ENCODE results near the gene STK10.

Gene STK10

GRCh38 chr5:172141949-172142319, 46.1 kb downstream of the STK10 start:
- DNase-seq: no peak

- no peak for DNase-seq
Measured at GRCh38 chr5:172140866-172141265, 47.2 kb downstream of the STK10 start.

- DNase-seq: no peak
Measured at GRCh38 chr5:172140120-172140519, 47.9 kb downstream of the STK10 start.

GRCh38 chr5:172137046-172137445, 51.0 kb downstream of the STK10 start:
- no peak for DNase-seq

GRCh38 chr5:172133359-172134029, 54.5 kb downstream of the STK10 start:
- peak; percentile 97 for DNase-seq

DNA sequence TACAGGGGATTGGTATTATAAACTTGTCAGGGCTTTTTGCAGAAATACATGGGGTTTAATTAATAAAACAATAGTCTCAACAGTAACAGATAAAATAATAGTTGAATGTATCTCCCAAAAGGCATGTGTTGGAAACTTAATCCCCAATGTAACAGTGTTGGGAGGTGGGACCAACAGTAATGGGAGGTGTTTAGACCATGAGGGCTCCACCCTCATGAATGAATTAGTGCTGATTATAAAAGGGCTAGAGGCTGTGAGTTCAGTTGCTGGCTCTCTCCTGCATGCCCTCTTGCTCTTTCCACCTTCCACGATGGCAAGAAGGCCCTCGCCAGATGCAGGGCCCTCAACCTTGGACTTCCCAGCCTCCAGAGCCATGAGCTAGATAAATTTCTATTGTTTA, 56.3 kb downstream of the STK10 start:
- no peak for DNase-seq

DNA sequence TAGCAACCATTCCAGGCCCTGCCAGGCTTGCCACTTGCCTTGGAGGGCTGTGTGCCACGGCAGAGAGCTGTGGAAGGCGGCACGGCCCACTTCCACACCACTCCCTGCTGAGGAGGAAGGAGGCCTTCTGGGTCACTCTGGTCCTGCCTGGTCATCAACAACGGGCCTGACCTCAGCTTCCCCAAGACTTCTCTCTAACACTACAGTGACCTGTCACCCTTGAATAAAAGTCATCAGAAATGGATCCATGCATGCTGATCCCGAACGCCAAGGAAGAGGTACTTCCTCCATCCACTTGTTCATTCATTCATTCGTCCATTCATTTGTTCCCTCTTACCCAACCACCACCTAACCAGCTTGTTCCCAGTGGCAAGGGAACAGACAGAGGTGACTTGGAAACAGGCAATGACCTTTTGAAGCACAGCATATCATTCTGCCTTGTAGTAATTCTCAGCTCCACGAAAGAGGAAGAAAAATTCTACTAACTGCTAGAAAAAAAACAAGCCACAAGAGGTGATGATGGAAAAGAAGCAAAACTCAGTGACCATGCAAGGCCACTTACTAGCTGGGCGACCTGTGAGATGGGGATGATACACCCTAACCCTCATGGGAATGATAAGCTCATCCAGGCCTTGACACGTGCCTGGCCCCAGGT, 58.6 kb downstream of the STK10 start:
- DNase-seq: no peak

- no peak for DNase-seq
Measured at GRCh38 chr5:172127581-172127980, 60.4 kb downstream of the STK10 start.

DNA sequence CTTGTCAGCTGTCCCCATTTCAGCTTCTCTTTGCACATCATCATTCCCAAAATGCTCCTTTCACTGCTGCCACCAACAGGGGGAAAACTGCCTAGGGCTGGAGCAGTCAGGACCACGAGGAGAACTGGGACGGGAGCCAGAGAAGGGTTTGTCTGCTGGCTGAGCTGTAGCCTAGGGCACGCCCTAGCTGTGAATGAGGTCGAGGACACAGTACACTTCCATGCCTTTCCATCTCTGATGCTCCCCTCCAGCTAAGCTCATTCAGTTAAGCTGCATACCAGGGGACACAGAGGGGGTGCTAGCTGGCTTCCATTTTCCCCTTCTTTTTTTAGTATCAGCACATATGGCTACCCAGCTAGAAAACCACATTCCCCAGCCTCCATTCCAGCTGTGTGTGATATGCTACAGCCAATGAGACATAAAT, 64.7 kb downstream of the STK10 start:
- no peak for DNase-seq

- DNase-seq: no peak
Measured at GRCh38 chr5:172119921-172120688, 67.9 kb downstream of the STK10 start.

DNA sequence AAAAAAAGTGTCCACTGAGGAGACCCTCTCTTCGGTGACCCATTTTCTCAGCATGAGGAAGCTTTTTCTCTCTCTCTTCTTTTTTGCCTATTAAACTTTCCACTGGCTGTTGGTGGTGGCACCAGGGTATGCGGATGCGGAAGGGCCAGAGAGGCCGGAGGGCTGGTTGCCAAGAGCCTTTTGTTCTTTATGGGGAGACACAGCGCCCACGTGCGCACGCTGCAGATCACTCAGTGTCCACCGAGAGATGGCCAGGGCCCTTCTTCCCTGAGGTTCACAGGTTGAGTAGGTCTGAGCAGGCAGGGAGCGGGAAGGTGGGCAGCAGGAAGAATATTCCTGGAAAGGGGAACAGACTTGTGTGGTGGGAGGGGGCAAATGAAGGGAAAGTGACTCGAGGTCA, 69.1 kb downstream of the STK10 start:
- no peak for DNase-seq

- DNase-seq: no peak
Measured at GRCh38 chr5:172117977-172118701, 69.9 kb downstream of the STK10 start.

DNA sequence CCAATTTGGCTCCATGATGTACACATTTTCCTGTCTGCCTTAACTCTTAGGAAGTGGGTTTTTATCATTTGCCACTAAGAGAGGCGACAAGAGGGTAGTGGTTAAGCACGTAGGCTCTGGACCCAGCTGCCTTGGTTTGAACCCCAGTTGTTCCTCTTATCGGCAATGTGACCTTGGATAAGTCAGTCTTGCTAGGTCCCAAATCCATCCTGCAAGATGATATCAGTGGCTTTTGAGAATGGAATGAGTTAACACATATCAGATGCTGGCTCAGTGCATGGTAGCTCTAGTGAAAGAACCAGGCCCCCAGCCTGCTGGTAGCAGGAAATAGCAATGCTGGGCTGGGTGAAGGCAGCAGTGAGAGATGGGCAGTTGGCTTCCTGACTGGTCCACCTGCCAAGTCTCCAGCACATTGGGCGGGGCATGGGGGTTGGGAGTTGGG, 72.5 kb downstream of the STK10 start:
- DNase-seq: peak; percentile 56 to 67

GRCh38 chr5:172114875-172115422, 73.1 kb downstream of the STK10 start:
- peak; percentile 89 to 92 for DNase-seq

GRCh38 chr5:172113036-172113435, 75.0 kb downstream of the STK10 start:
- peak; percentile 73 to 79 for DNase-seq

GRCh38 chr5:172111852-172112225, 76.2 kb downstream of the STK10 start:
- no peak for DNase-seq

GRCh38 chr5:172110921-172111851, 76.8 kb downstream of the STK10 start:
- peak; percentile 96 for DNase-seq

- no peak for DNase-seq
Measured at GRCh38 chr5:172110260-172110815, 77.7 kb downstream of the STK10 start.

- no peak for DNase-seq
Measured at GRCh38 chr5:172109749-172110148, 78.3 kb downstream of the STK10 start.

- DNase-seq: no peak
Measured at GRCh38 chr5:172107571-172107970, 80.5 kb downstream of the STK10 start.

All from AML-193 (cell line).